PC-3 (cell line): ENCODE data around the gene PRM3.

ENCODE experiments used
- CTCF ChIP-seq: fragments of 300-600 bp; sonication (generic); conservative IDR thresholded peaks from 2 replicates; pipeline ENCODE4 v1.5.1; 2017; ENCODE audit warnings: antibody characterized with exemption, low read depth, mild to moderate bottlenecking, low read length
- EZH2 ChIP-seq: fragments of 300-600 bp; sonication (generic); IDR thresholded peaks from one replicate; pipeline ENCODE4 v1.6.1; 2017; ENCODE audit warnings: antibody characterized with exemption, mild to moderate bottlenecking, low read length; ENCODE audit not compliant: unreplicated experiment
- EZH2phosphoT487 ChIP-seq: fragments of 300-600 bp; sonication (generic); IDR thresholded peaks from 2 replicates; pipeline ENCODE4 v1.6.1; 2018; ENCODE audit warnings: mild to moderate bottlenecking, antibody characterized with exemption, low read length, borderline replicate concordance

- TF ChIP-seq EZH2 (no peak), CTCF (no peak), EZH2phosphoT487 (no peak)
These were observed 21.6 kb downstream of the PRM3 start for GRCh38 chr16:11251525-11252481.
